ENCODE measurements around the gene ENO1. TPM values are rescaled to one million over a fixed set of nuclear protein-coding genes. Genes with fewer than 3 reads are reported as not detected.
"Not testable (repeated sequence)": the region's sequence is repeated elsewhere in the genome, so short reads cannot be mapped to it uniquely, and the experiment has no call there.

The ENO1 gene
- polyA plus RNA-seq, 12 donors: 265 to 465 (median 346) TPM; not detected in 1

GRCh38 chr1:8902765-8903164 lies 24.3 kb upstream of the ENO1 start:
- DNase-seq: no peak

- DNase-seq: not testable (repeated sequence)
Measured at GRCh38 chr1:8900684-8901083, 22.2 kb upstream of the ENO1 start.

GRCh38 chr1:8899046-8899445 lies 20.6 kb upstream of the ENO1 start:
- no peak for DNase-seq

- not testable (repeated sequence) for DNase-seq
Measured at GRCh38 chr1:8898418-8898817, 19.9 kb upstream of the ENO1 start.

- not testable (repeated sequence) for DNase-seq
Measured at GRCh38 chr1:8897505-8897904, 19.0 kb upstream of the ENO1 start.

- DNase-seq: not testable (repeated sequence)
Measured at GRCh38 chr1:8896775-8897174, 18.3 kb upstream of the ENO1 start.

GRCh38 chr1:8892026-8892425 lies 13.5 kb upstream of the ENO1 start:
- no peak for DNase-seq

GRCh38 chr1:8891401-8891800 lies 12.9 kb upstream of the ENO1 start:
- DNase-seq: no peak

GRCh38 chr1:8889925-8890785 lies 11.7 kb upstream of the ENO1 start:
- DNase-seq: peak; percentile 68

GRCh38 chr1:8889103-8889846 lies 10.8 kb upstream of the ENO1 start:
- DNase-seq: no peak

- no peak for DNase-seq
Measured at GRCh38 chr1:8886589-8886988, 8.1 kb upstream of the ENO1 start.

- DNase-seq: not testable (repeated sequence)
Measured at GRCh38 chr1:8886031-8886524, 7.6 kb upstream of the ENO1 start.

GRCh38 chr1:8884105-8884504 lies 5.6 kb upstream of the ENO1 start:
- not testable (repeated sequence) for DNase-seq

GRCh38 chr1:8883491-8883890 lies 5.0 kb upstream of the ENO1 start:
- DNase-seq: no peak

GRCh38 chr1:8879922-8880676 lies 1.6 kb upstream of the ENO1 start:
- DNase-seq: no peak

GRCh38 chr1:8879464-8879921 lies 1.0 kb upstream of the ENO1 start:
- no peak for DNase-seq

GRCh38 chr1:8878698-8879463 lies 395 bp upstream of the ENO1 start:
- DNase-seq: peak; percentile 99

- DNase-seq: no peak
Measured at GRCh38 chr1:8876087-8876486, 2.4 kb downstream of the ENO1 start.

- DNase-seq: no peak
Measured at GRCh38 chr1:8875216-8875861, 3.1 kb downstream of the ENO1 start.

Measured in muscle of arm (tissue), 12 donors.